HCT116 (cell line): ENCODE measurements around the gene IMPDH1. TPM values are rescaled to one million over a fixed set of nuclear protein-coding genes. Genes with fewer than 3 reads are reported as not detected.

Experiments
- ATAC-seq: fragments of 200-7000 bp; cut with Tn5 transposase; 2 replicates; pipeline ENCODE4 v1.9.1; 2020; ENCODE audit warnings: mild to moderate bottlenecking, moderate library complexity
- Bru-seq: library from RNA; stranded (reverse); fragments of 400-500 nt; gene quantifications from one replicate; lab custom pipeline; 2021; lab: Mats Ljungman, UMichigan
- BruChase-seq, 2 experiments: library from RNA; stranded (reverse); fragments of 400-500 nt; gene quantifications; one replicate each; lab custom pipeline; 2021; lab: Mats Ljungman, UMichigan
- BruUV-seq: library from RNA; stranded (reverse); fragments of 400-500 nt; replicated peaks from 2 replicates; lab custom pipeline; 2021; lab: Mats Ljungman, UMichigan
- CTCF ChIA-PET: fragments of 300-600 bp; sonication (Branson Sonifier 250); formaldehyde crosslinking; loops from one replicate; lab custom pipeline; 2021; ENCODE audit warnings: antibody characterized with exemption; lab: Charles Lee
- POLR2A ChIA-PET: fragments of 300-600, 350-600 bp; sonication (Branson Sonifier 250); formaldehyde crosslinking; loops from one replicate; lab custom pipeline; 2021; ENCODE audit warnings: antibody characterized with exemption; lab: Charles Lee
- RAD21 ChIA-PET, 2 experiments: fragments of 300-600 bp; sonication (Branson Sonifier 250); formaldehyde crosslinking; loops; one replicate each; lab custom pipeline; 2023; ENCODE audit warnings: low total read pairs in 2 of 2; ENCODE audit not compliant: uncharacterized antibody in 2 of 2, unreplicated experiment in 2 of 2, low non-redundant PET in 1 of 2; lab: Charles Lee
- DNase-seq: peaks from one replicate; pipeline ENCODE4 v3.0.0-alpha.2; 2010; ENCODE audit warnings: low read depth, low spot score
- H2AFZ ChIP-seq: fragments of 200-600 bp; shearing (Covaris generic), sonication (generic); 2 replicates; pipeline ENCODE4 v1.6.1; 2017; ENCODE audit warnings: low read depth, mixed run types, mixed read lengths, antibody characterized with exemption, low read length; ENCODE audit not compliant: poor library complexity, severe bottlenecking
- H3K27ac ChIP-seq: 2 replicates; pipeline ENCODE4 v1.5.1; 2012; ENCODE audit warnings: low read depth, low read length
- H3K27me3 ChIP-seq: fragments of 200-600 bp; sonication (generic); 2 replicates; pipeline ENCODE4 v1.6.1; 2016; ENCODE audit warnings: mixed run types, low read length, mixed read lengths; ENCODE audit not compliant: insufficient read depth
- H3K36me3 ChIP-seq, 2 experiments: fragments of 200-500 bp in 1 of 2; fragments of 200-600 bp in 1 of 2; sonication (Bioruptor generic) in 1 of 2; sonication (generic) in 1 of 2; 2 replicates each; pipeline versions ENCODE4 v1.5.1 to v1.6.1; 2014 to 2016; ENCODE audit warnings: low read length in 2 of 2, inconsistent platforms in 1 of 2, mixed read lengths in 1 of 2, mixed run types in 1 of 2; ENCODE audit not compliant: insufficient read depth in 2 of 2, control insufficient read depth in 1 of 2
- H3K4me1 ChIP-seq, 2 experiments: fragments of 200-600 bp in 1 of 2; sonication (generic) in 1 of 2; 2 replicates each; pipeline versions ENCODE4 v1.5.1 to v1.6.1; 2012 to 2017; ENCODE audit warnings: low read length in 2 of 2, inconsistent platforms in 1 of 2, mild to moderate bottlenecking in 1 of 2, mixed read lengths in 1 of 2, mixed run types in 1 of 2, moderate library complexity in 1 of 2; ENCODE audit not compliant: insufficient read depth in 2 of 2, control insufficient read depth in 1 of 2
- H3K4me2 ChIP-seq: fragments of 200-600 bp; sonication (generic); 2 replicates; pipeline ENCODE4 v1.6.1; 2017; ENCODE audit warnings: mixed run types, low read length, mixed read lengths
- H3K4me3 ChIP-seq, 2 experiments: fragments of 200-600 bp in 1 of 2; sonication (generic) in 1 of 2; replicated peaks in 1 of 2; 2 replicates each; pipeline ENCODE4 v1.5.1; 2011 to 2016; ENCODE audit warnings: low read length in 2 of 2, control low read depth in 1 of 2, low read depth in 1 of 2, mild to moderate bottlenecking in 1 of 2, mixed read lengths in 1 of 2, mixed run types in 1 of 2
- H3K79me2 ChIP-seq: fragments of 200-600 bp; sonication (generic); 2 replicates; pipeline ENCODE4 v1.6.1; 2017; ENCODE audit warnings: mild to moderate bottlenecking, mixed run types, low read length, moderate library complexity, mixed read lengths; ENCODE audit not compliant: insufficient read depth
- H3K9ac ChIP-seq: fragments of 200-600 bp; sonication (generic); 2 replicates; pipeline ENCODE4 v1.6.1; 2016; ENCODE audit warnings: low read length, mixed read lengths
- H3K9me2 ChIP-seq: fragments of 200-600 bp; sonication (generic), shearing (Covaris generic); 2 replicates; pipeline ENCODE4 v1.6.1; 2017; ENCODE audit warnings: mixed run types, mild to moderate bottlenecking, moderate library complexity; ENCODE audit not compliant: insufficient read depth
- H3K9me3 ChIP-seq, 2 experiments: fragments of 200-500 bp in 1 of 2; fragments of 200-600 bp in 1 of 2; sonication (Bioruptor generic) in 1 of 2; sonication (generic) in 1 of 2; 2 replicates each; pipeline ENCODE4 v1.6.1; 2014 to 2017; ENCODE audit warnings: low read length in 2 of 2, mixed read lengths in 2 of 2, inconsistent platforms in 1 of 2, low read depth in 1 of 2, mild to moderate bottlenecking in 1 of 2, mixed run types in 1 of 2, moderate library complexity in 1 of 2; ENCODE audit not compliant: control insufficient read depth in 1 of 2, insufficient read depth in 1 of 2
- H4K20me1 ChIP-seq: fragments of 200-600 bp; sonication (generic), shearing (Covaris generic); 2 replicates; pipeline ENCODE4 v1.6.1; 2017; ENCODE audit warnings: mixed run types, mild to moderate bottlenecking, moderate library complexity; ENCODE audit not compliant: insufficient read depth
- POLR2A ChIP-seq: IDR thresholded peaks from 2 replicates; pipeline ENCODE4 v1.7.0; 2011; ENCODE audit warnings: borderline replicate concordance; ENCODE audit not compliant: insufficient read depth, insufficient read length; ENCODE audit errors: extremely low read depth
- POLR2AphosphoS5 ChIP-seq: IDR thresholded peaks from 2 replicates; pipeline ENCODE4 v1.6.1; 2011; ENCODE audit warnings: mild to moderate bottlenecking, low read depth, low read length, moderate library complexity
- ZFX ChIP-seq: fragments of 450-650 bp; IDR thresholded peaks from 2 replicates; pipeline ENCODE4 v1.6.1; 2017
- intact Hi-C: fragments of 100-400 bp; cut with micrococcal nuclease; formaldehyde crosslinking; loops from 2 replicates; pipeline ENCODE4 v1.10.0; 2022
- long read RNA-seq: library from polyadenylated mRNA; unstranded; transcript quantifications from one replicate; pipeline ENCODE4 v2.0.0, GENCODE V29; 2021; ENCODE audit not compliant: unreplicated experiment
- polyA plus RNA-seq: library from polyadenylated mRNA; unstranded; fragments of >200 nt; gene quantifications from 2 replicates; pipeline ENCODE4 v1.2.1, GENCODE V29; 2012; ENCODE audit warnings: missing spikeins
- total RNA-seq: library from RNA; stranded (reverse); gene quantifications from one replicate; pipeline ENCODE4 v1.2.1, GENCODE V29; 2021; ENCODE audit not compliant: unreplicated experiment
- TF ChIP-seq, protein P1 (sequence below): IDR thresholded peaks from 2 replicates; pipeline ENCODE4 v1.6.1; 2012

The IMPDH1 gene
- 98.2 TPM for total RNA-seq
- 82.5 and 94.8 TPM in 2 replicates for polyA plus RNA-seq
- Bru-seq, nascent RNA: percentile 63 among the genes with signal in this experiment
- BruChase-seq, experiment 1, labeled RNA remaining after a 6-hour chase: percentile 74 among the genes with signal in this experiment
- BruChase-seq, experiment 2, labeled RNA remaining after a 2-hour chase: percentile 69 among the genes with signal in this experiment
- long read RNA-seq, transcript IMPDH1-202 (15 exons, 2,479 nt): major isoform, 60 of 291 reads
- long read RNA-seq, transcript IMPDH1-203 (16 exons, 2,580 nt): minor isoform, 8 of 291 reads
- long read RNA-seq, partial matches to known transcripts: 155 of 291 reads
- long read RNA-seq, other reads (novel, unspliced or antisense): 64 of 291 reads

DNA sequence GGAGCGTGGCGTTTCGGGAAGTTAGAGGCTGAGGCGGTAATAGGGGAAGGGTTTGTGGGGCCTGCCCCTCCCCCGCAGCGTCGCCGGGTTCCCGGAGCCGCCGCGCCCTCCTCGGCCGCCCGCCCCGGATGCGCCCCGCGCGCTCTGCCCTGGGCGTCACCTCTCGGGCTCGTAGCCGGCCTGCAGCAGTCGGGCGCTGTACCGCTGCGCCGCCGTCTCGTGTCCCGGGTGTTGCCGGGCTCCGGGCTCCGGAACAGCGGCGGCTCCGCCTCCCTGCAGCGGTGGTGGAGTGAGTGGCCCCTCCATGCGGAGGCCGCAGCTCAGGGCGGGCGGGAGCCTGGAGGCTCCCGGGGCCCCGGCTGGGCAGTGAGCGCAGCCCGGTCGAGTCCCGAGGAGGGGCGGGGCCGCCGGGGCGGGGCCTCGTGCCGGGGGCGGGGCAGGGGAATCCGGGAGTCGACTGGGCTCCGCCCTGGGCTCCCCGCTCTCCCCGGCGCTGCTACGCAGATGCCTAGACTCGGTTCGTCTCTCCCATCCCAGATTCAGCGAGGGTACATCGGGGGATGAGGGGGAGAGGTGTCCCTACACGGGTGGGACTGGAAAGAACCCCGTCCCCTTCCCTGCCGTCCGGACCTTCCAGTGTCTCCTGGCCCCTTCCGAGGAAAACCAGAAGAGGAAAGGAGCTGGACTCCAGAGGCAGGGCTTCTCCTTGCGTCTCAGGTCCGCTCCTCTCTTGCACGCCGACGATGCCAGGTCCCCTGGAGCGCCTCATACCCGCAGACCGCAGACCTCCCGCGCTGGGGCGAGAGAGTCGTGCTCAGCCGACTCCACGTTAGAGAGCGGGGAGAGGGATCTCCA, at the start of gene IMPDH1:
Gene IMPDH1 (minus strand): TSS at position 387 of the 855 bp plus-strand sequence. CDS start 81 bp downstream, at position 306.
- Histone ChIP-seq H3K4me1 (peaks cover 24 to 47% of the 10 kb centered on the region in 2 experiments), H3K9me2 (no peaks in the 10 kb centered on the region), H3K9me3 (no peaks in the 10 kb centered on the region), H3K79me2 (peaks cover 6% of the 10 kb centered on the region), H3K36me3 (no peaks in the 10 kb centered on the region), H2AFZ (peak within 1 kb of the TSS; percentile 98), H3K9ac (peak within 1 kb of the TSS; percentile 70), H3K4me3 (peak within 1 kb of the TSS; percentile 65 to 70), H3K4me2 (peak within 1 kb of the TSS; percentile 100), H3K27ac (peak within 1 kb of the TSS; percentile 75), H4K20me1 (no peaks in the 10 kb centered on the region), H3K27me3 (no peaks in the 10 kb centered on the region)
- ChIA-PET POLR2A (interaction anchor here (1.0 kb wide), 1 partner anchor 9 kb away, joined by 4 read pairs; no protein-coding TSS in a partner anchor), CTCF (interaction anchor here (1.0 to 5.6 kb wide), 7 partner anchors 10 to 62 kb away, joined by 3 to 37 read pairs (median 8); no protein-coding TSS in a partner anchor), RAD21 (no interaction called here)
- no TSS peak for BruUV-seq
- ATAC-seq (peak; percentile 84), DNase-seq (peak; percentile 48)
- intact Hi-C loops: no loop called here
- TF ChIP-seq ZFX: peak; percentile 78; the same call in 1 of the 2 replicates
- peak; percentile 92 for TF ChIP-seq POLR2AphosphoS5
- TF ChIP-seq, protein P1, sequence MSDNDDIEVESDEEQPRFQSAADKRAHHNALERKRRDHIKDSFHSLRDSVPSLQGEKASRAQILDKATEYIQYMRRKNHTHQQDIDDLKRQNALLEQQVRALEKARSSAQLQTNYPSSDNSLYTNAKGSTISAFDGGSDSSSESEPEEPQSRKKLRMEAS: no peak
- peak; percentile 80 for TF ChIP-seq POLR2A
